Muscle layer of duodenum (tissue), 2 donors: ENCODE results near the gene NUDT15.
"Not testable (repeated sequence)": the region's sequence is repeated elsewhere in the genome, so short reads cannot be mapped to it uniquely, and the experiment has no call there.

ENCODE experiments used
- H3K27ac ChIP-seq: one replicate; pipeline ENCODE4 v1.7.0; 2013; ENCODE audit warnings: mild to moderate bottlenecking, low read length
- H3K27me3 ChIP-seq: one replicate; pipeline ENCODE4 v1.7.0; 2013; ENCODE audit warnings: low read depth, mild to moderate bottlenecking, control low read depth, low read length
- H3K36me3 ChIP-seq, 2 donors: one replicate each; pipeline ENCODE4 v1.7.0; 2013; ENCODE audit warnings: low read length in 2 of 2, control low read depth in 1 of 2, mild to moderate bottlenecking in 1 of 2; ENCODE audit not compliant: insufficient read depth in 2 of 2, control insufficient read depth in 1 of 2
- H3K4me1 ChIP-seq, 2 donors: one replicate each; pipeline ENCODE4 v1.7.0; 2013; ENCODE audit warnings: low read length in 2 of 2, mild to moderate bottlenecking in 2 of 2, control low read depth in 1 of 2, moderate library complexity in 1 of 2; ENCODE audit not compliant: insufficient read depth in 2 of 2, control insufficient read depth in 1 of 2
- H3K4me3 ChIP-seq, 2 donors: one replicate each; pipeline ENCODE4 v1.7.0; 2013; ENCODE audit warnings: low read length in 2 of 2, low read depth in 1 of 2, mild to moderate bottlenecking in 1 of 2
- H3K9me3 ChIP-seq, 2 donors: one replicate each; pipeline ENCODE4 v1.7.0; 2013; ENCODE audit warnings: low read length in 2 of 2, control low read depth in 1 of 2, mild to moderate bottlenecking in 1 of 2; ENCODE audit not compliant: control insufficient read depth in 1 of 2
- donor health status: healthy.

Gene NUDT15

GRCh38 chr13:48043789-48044503 is 6.4 kb downstream of the NUDT15 start:
- H3K27me3 ChIP-seq: no peaks in the 10 kb centered on the region
- H3K27ac ChIP-seq: peak overlapping the region; percentile 48
- H3K9me3 ChIP-seq: no peaks in the 10 kb centered on the region
- H3K4me1 ChIP-seq: peaks cover 0 to 4% of the 10 kb centered on the region in 2 donors
- H3K4me3 ChIP-seq: no peak overlapping the region
- peaks cover 6 to 16% of the 10 kb centered on the region in 2 donors for H3K36me3 ChIP-seq

GRCh38 chr13:48050550-48050949 is 13.0 kb downstream of the NUDT15 start:
- Histone ChIP-seq H3K27ac (no peak overlapping the region), H3K36me3 (peaks cover 23 to 31% of the 10 kb centered on the region in 2 donors)

GRCh38 chr13:48054601-48055000 is 17.1 kb downstream of the NUDT15 start:
- no peaks in the 10 kb centered on the region for H3K9me3 ChIP-seq
- no peaks in the 10 kb centered on the region for H3K27me3 ChIP-seq
- H3K4me1 ChIP-seq: no peaks in the 10 kb centered on the region
- no peak overlapping the region for H3K4me3 ChIP-seq
- peaks cover 23 to 31% of the 10 kb centered on the region in 2 donors for H3K36me3 ChIP-seq
- H3K27ac ChIP-seq: no peak overlapping the region

More at GRCh38 chr13:48050550-48050949, 13.0 kb downstream of the NUDT15 start:
- Histone ChIP-seq H3K4me3 (no peak overlapping the region), H3K4me1 (no peaks in the 10 kb centered on the region), H3K27me3 (no peaks in the 10 kb centered on the region), H3K9me3 (no peaks in the 10 kb centered on the region)

GRCh38 chr13:48055712-48056111 is 18.2 kb downstream of the NUDT15 start:
- Histone ChIP-seq H3K9me3 (no peaks in the 10 kb centered on the region), H3K27ac (no peak overlapping the region)

GRCh38 chr13:48058536-48058935 is 21.0 kb downstream of the NUDT15 start:
- not testable (repeated sequence) for H3K4me3 ChIP-seq, H3K36me3 ChIP-seq, H3K27me3 ChIP-seq, H3K4me1 ChIP-seq, H3K9me3 ChIP-seq, H3K27ac ChIP-seq

More at GRCh38 chr13:48055712-48056111, 18.2 kb downstream of the NUDT15 start:
- Histone ChIP-seq H3K36me3 (peaks cover 20 to 22% of the 10 kb centered on the region in 2 donors), H3K4me3 (no peak overlapping the region), H3K4me1 (no peaks in the 10 kb centered on the region), H3K27me3 (no peaks in the 10 kb centered on the region)

- H3K27ac ChIP-seq, H3K36me3 ChIP-seq, H3K4me3 ChIP-seq, H3K4me1 ChIP-seq, H3K9me3 ChIP-seq, H3K27me3 ChIP-seq: not testable (repeated sequence)
Measured at GRCh38 chr13:48059951-48060350, 22.4 kb downstream of the NUDT15 start.

- H3K36me3 ChIP-seq: peaks cover 22 to 57% of the 10 kb centered on the region in 2 donors
- H3K27me3 ChIP-seq: no peaks in the 10 kb centered on the region
- no peak overlapping the region for H3K27ac ChIP-seq
- H3K4me3 ChIP-seq: no peak overlapping the region
- H3K4me1 ChIP-seq: no peaks in the 10 kb centered on the region
- peaks cover 4 to 24% of the 10 kb centered on the region in 2 donors for H3K9me3 ChIP-seq
Measured at GRCh38 chr13:48066310-48066989, 28.9 kb downstream of the NUDT15 start.

GRCh38 chr13:48068036-48068435 is 30.5 kb downstream of the NUDT15 start:
- H3K36me3 ChIP-seq: peaks cover 38 to 69% of the 10 kb centered on the region in 2 donors

GRCh38 chr13:48068952-48069351 is 31.4 kb downstream of the NUDT15 start:
- Histone ChIP-seq H3K9me3 (peaks cover 4 to 34% of the 10 kb centered on the region in 2 donors), H3K4me1 (no peaks in the 10 kb centered on the region), H3K4me3 (peak overlapping the region in 1 of 2 donors; percentile 9), H3K27ac (no peak overlapping the region), H3K27me3 (no peaks in the 10 kb centered on the region), H3K36me3 (peaks cover 47 to 78% of the 10 kb centered on the region in 2 donors)

More at GRCh38 chr13:48068036-48068435, 30.5 kb downstream of the NUDT15 start:
- H3K27ac ChIP-seq: no peak overlapping the region
- no peaks in the 10 kb centered on the region for H3K27me3 ChIP-seq
- no peak overlapping the region for H3K4me3 ChIP-seq
- H3K9me3 ChIP-seq: peaks cover 4 to 34% of the 10 kb centered on the region in 2 donors
- no peaks in the 10 kb centered on the region for H3K4me1 ChIP-seq

GRCh38 chr13:48069573-48069972 is 32.0 kb downstream of the NUDT15 start:
- Histone ChIP-seq H3K4me1 (no peaks in the 10 kb centered on the region), H3K36me3 (peaks cover 51 to 83% of the 10 kb centered on the region in 2 donors), H3K4me3 (no peak overlapping the region), H3K9me3 (peaks cover 4 to 34% of the 10 kb centered on the region in 2 donors), H3K27ac (no peak overlapping the region), H3K27me3 (no peaks in the 10 kb centered on the region)

- H3K4me3 ChIP-seq: no peak overlapping the region
- no peaks in the 10 kb centered on the region for H3K4me1 ChIP-seq
- H3K36me3 ChIP-seq: peaks cover 55 to 95% of the 10 kb centered on the region in 2 donors
- no peak overlapping the region for H3K27ac ChIP-seq
- no peaks in the 10 kb centered on the region for H3K27me3 ChIP-seq
- peaks cover 4 to 34% of the 10 kb centered on the region in 2 donors for H3K9me3 ChIP-seq
Measured at GRCh38 chr13:48070942-48071341, 33.4 kb downstream of the NUDT15 start.
